Activated CD4-positive, alpha-beta T cell treated with anti-CD3 and anti-CD28 coated beads, Interleukin-2, amount 10 ng/mL, durations not matched to agents 24 days and 14 days (primary cell): ENCODE data around the gene LGALS8. TPM values are rescaled to one million over a fixed set of nuclear protein-coding genes. Genes with fewer than 3 reads are reported as not detected.

ENCODE experiments used
- DNase-seq: peaks from one replicate; pipeline ENCODE4 v3.0.0; 2022
- H3K27ac Mint-ChIP-seq: one replicate; pipeline ENCODE4 v1.8.0; 2022; ENCODE audit warnings: mild to moderate bottlenecking, mixed read lengths
- H3K27me3 Mint-ChIP-seq: one replicate; pipeline ENCODE4 v1.8.0; 2022; ENCODE audit warnings: mixed read lengths
- H3K36me3 Mint-ChIP-seq: one replicate; pipeline ENCODE4 v1.8.0; 2022; ENCODE audit warnings: low read depth, mild to moderate bottlenecking, mixed read lengths
- H3K4me1 Mint-ChIP-seq: one replicate; pipeline ENCODE4 v1.8.0; 2021; ENCODE audit warnings: mixed read lengths
- H3K4me3 Mint-ChIP-seq: one replicate; pipeline ENCODE4 v1.8.0; 2022; ENCODE audit warnings: mild to moderate bottlenecking, moderate library complexity, mixed read lengths
- H3K9me3 Mint-ChIP-seq: one replicate; pipeline ENCODE4 v1.8.0; 2021; ENCODE audit warnings: mixed read lengths
- intact Hi-C: fragments of 100-400 bp; cut with micrococcal nuclease; formaldehyde crosslinking; loops from one replicate; pipeline ENCODE4 v1.15.1; 2023
- total RNA-seq: library from RNA; stranded (reverse); gene quantifications from 2 replicates; pipeline ENCODE4 v1.2.3, GENCODE V29; 2022

The LGALS8 gene
- total RNA-seq, 1 donor from 2014 or later: 68.9 TPM

DNA sequence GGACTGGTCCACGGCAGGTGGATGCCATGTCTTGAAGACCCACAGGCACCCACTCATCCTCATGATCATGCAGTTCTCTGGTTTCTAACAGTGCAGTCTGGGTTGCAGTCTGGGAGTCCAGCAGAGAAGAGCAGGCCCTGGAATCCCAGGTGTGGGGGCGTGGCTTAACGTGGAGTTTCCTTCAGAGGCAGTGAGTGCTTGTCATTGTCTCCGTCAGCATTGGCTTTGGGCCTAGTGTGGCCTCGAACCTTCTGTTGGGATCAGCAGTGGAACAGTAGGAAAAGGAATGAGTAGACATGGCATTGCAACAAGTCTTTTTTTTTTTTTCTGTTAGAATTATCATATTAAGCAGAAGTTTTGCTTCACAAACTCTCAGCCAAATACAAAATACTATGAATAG lies 12.8 kb downstream of the LGALS8 start:
- DNase-seq: no peak
- H3K27me3 Mint-ChIP-seq: no peaks in the 10 kb centered on the region
- intact Hi-C loops: no loop called here
- no peak overlapping the region for H3K4me3 Mint-ChIP-seq
- peaks cover 64% of the 10 kb centered on the region for H3K36me3 Mint-ChIP-seq
- H3K27ac Mint-ChIP-seq: no peak overlapping the region
- H3K4me1 Mint-ChIP-seq: peaks cover 29% of the 10 kb centered on the region
- no peaks in the 10 kb centered on the region for H3K9me3 Mint-ChIP-seq

- no peak for DNase-seq
- no peak overlapping the region for H3K27ac Mint-ChIP-seq
- no peaks in the 10 kb centered on the region for H3K9me3 Mint-ChIP-seq
- peaks cover 80% of the 10 kb centered on the region for H3K36me3 Mint-ChIP-seq
- no peak overlapping the region for H3K4me3 Mint-ChIP-seq
- intact Hi-C loops: no loop called here
- peaks cover 24% of the 10 kb centered on the region for H3K4me1 Mint-ChIP-seq
- H3K27me3 Mint-ChIP-seq: no peaks in the 10 kb centered on the region
Observed at GRCh38 chr1:236540813-236541465, 17.2 kb downstream of the LGALS8 start.

DNA sequence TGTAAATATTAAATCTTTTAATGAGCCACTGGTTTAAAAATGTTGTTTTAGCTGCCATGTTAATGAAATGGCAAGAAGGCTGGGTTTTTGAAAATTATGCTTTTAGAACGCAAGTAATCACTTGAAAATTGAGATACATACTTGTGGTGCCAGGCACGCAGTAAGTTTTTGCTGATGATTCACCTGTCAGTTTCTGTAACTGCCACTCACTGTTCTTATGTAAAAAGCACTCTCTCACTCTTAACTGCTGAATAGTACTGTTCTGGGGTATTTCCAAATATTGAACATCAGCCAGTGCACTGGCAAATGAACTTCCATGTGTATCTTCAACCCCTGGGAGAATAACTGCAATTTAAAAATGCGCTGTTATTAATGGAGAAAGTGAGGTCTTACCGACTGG lies 17.9 kb downstream of the LGALS8 start:
- Mint-ChIP-seq H3K9me3 (no peaks in the 10 kb centered on the region), H3K4me1 (peaks cover 20% of the 10 kb centered on the region), H3K27me3 (no peaks in the 10 kb centered on the region), H3K27ac (no peak overlapping the region), H3K36me3 (peaks cover 78% of the 10 kb centered on the region), H3K4me3 (no peak overlapping the region)
- intact Hi-C loops: no loop called here
- DNase-seq: no peak

DNA sequence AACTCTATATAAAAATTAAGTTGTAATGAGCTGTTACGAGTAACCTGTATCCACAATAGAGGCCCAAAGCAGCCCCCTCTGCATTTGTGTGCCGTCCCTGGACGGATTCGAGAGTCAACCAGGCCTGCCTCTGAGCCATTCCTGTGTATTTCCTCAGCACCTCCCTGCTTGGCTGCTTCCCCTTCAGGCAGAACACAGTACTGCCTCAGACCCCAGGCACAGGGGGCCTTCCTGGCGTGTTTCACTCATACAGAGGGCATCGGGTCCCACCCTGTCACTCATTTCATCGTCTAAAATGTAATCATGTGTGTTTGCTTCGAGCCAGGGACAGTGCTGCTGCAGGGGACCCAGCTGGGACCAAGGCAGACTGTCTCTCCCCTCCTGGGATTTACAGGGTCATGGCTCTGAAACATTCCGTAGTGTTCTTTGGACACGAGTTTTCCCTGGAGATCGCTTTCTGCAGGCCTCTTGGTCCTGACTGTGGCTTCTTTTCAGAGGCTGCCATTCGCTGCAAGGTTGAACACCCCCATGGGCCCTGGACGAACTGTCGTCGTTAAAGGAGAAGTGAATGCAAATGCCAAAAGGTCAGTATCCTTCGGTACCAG lies 19.4 kb downstream of the LGALS8 start:
- Mint-ChIP-seq H3K36me3 (peaks cover 84% of the 10 kb centered on the region), H3K4me3 (no peak overlapping the region), H3K4me1 (peaks cover 20% of the 10 kb centered on the region), H3K27ac (no peak overlapping the region), H3K27me3 (no peaks in the 10 kb centered on the region), H3K9me3 (no peaks in the 10 kb centered on the region)
- intact Hi-C loops: no loop called here
- no peak for DNase-seq

- Mint-ChIP-seq H3K4me3 (peak overlapping the region; percentile 31), H3K4me1 (peaks cover 22% of the 10 kb centered on the region), H3K27ac (peak overlapping the region; percentile 88), H3K27me3 (no peaks in the 10 kb centered on the region), H3K9me3 (no peaks in the 10 kb centered on the region), H3K36me3 (peaks cover 82% of the 10 kb centered on the region)
- intact Hi-C loops: no loop called here
- no peak for DNase-seq
Observed at GRCh38 chr1:236545621-236546169, 21.9 kb downstream of the LGALS8 start.

- H3K36me3 Mint-ChIP-seq: peaks cover 83% of the 10 kb centered on the region
- no peaks in the 10 kb centered on the region for H3K9me3 Mint-ChIP-seq
- intact Hi-C loops: no loop called here
- H3K27ac Mint-ChIP-seq: no peak overlapping the region
- no peak overlapping the region for H3K4me3 Mint-ChIP-seq
- H3K4me1 Mint-ChIP-seq: peaks cover 23% of the 10 kb centered on the region
- H3K27me3 Mint-ChIP-seq: no peaks in the 10 kb centered on the region
- no peak for DNase-seq
Observed at GRCh38 chr1:236548452-236548851, 24.7 kb downstream of the LGALS8 start.

DNA sequence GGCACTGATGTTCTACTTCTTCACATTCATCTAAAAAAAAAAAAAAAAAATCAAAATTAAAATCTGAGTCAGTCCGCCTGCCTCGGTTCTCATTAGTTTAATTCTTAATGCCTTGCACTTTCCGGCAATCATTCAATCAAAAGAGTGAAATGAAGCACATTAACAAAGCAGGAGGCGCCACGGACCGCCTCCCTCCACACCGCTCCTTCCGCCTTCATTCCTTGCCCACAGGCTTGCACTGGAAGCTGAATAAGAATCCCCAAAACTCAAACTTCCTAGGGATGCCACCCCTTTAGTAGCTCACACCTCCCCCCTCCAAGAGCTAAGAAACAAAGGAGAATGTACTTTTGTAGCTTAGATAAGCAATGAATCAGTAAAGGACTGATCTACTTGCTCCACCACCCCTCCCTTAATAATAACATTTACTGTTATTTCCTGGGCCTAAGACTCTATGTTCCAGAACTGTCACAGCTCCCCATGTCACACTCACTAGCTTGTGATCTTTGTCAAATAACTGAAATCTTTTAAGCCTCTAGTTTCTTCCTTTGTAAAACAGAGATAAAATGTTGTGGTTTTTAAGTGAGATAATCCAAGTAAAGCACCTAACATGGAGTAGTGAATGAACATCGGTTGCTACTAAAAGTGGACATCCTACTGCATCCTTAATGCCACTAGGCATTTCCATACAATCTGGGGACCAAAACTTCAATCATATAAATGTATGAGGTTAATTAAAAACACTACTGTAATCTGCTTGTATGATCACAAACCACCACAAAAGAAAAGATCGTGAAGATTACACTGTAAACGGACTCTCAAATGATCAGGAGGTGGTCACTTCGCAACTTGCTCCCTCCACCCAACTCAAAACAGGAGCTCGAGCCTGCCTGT lies 27.4 kb downstream of the LGALS8 start:
- peaks cover 81% of the 10 kb centered on the region for H3K36me3 Mint-ChIP-seq
- H3K27ac Mint-ChIP-seq: no peak overlapping the region
- no peak for DNase-seq
- intact Hi-C loops: loop anchor here (5.0 kb wide), 1 partner anchor 36 kb away; no protein-coding TSS in a partner anchor
- peaks cover 7% of the 10 kb centered on the region for H3K4me1 Mint-ChIP-seq
- no peaks in the 10 kb centered on the region for H3K9me3 Mint-ChIP-seq
- H3K27me3 Mint-ChIP-seq: no peaks in the 10 kb centered on the region
- no peak overlapping the region for H3K4me3 Mint-ChIP-seq

DNA sequence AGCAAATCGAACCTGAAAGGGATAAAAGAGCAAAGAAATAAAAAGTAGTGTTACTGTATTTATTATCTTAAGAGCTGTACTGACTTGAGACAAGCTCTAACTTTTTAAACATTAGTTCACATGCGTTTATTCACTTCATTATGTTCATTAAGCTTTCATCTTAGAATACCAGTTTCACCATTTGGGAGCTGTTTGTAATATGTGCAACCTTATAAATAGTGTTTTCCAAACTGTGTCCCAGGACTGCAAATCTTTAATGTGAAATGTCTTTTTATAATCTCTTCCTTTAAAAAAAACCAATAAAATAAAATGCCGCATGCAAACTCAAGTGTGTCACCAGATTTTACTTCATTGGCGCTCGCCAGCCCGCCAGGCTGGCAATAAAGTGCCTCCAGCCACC lies 28.3 kb downstream of the LGALS8 start:
- Mint-ChIP-seq H3K27me3 (no peaks in the 10 kb centered on the region), H3K4me1 (peaks cover 4% of the 10 kb centered on the region), H3K4me3 (no peak overlapping the region), H3K9me3 (no peaks in the 10 kb centered on the region), H3K36me3 (peaks cover 81% of the 10 kb centered on the region), H3K27ac (no peak overlapping the region)
- intact Hi-C loops: loop anchor here (5.0 kb wide), 1 partner anchor 35 kb away; no protein-coding TSS in a partner anchor
- DNase-seq: no peak

DNA sequence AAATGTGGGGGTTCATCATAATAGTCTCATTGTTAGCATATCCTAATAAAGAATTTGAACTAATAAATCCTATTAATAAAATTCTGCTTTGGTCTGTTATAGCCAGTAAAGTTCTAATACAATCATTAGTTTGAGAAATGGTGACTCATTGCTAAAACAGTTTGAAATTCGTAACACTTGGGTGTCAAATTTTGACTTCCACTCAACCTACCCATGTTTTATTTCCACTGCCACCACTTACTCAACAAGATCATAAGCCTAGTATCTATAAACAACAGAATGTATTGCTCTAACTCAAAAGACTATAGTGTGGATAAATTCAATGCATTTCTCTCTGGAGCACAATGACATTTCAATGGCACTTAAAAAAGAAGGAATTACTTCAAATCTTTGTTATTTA lies 29.1 kb downstream of the LGALS8 start:
- DNase-seq: no peak
- Mint-ChIP-seq H3K4me3 (no peak overlapping the region), H3K9me3 (no peaks in the 10 kb centered on the region), H3K36me3 (peaks cover 78% of the 10 kb centered on the region), H3K27ac (no peak overlapping the region), H3K27me3 (no peaks in the 10 kb centered on the region), H3K4me1 (peaks cover 4% of the 10 kb centered on the region)
- intact Hi-C loops: loop anchor here (5.0 kb wide), 1 partner anchor 34 kb away; no protein-coding TSS in a partner anchor

DNA sequence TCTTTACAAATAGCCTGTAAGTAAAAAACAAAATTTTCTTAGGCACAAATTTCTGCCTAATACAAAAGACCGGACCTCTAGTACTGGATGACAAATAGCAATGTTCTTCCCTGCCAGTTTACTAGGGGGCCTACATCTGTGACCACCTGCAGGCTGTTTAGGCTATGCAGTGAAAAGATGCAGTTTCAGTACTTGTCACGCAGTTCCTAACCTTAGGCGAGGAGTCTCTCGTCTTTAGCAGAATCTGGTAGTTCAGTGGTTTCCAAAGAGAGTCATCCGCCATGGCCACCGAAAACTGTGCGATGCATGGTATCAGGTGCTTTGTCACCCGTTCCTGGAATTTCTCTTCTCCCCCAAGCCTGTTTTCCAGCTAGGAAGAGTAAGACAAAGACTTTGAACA lies 29.6 kb downstream of the LGALS8 start:
- intact Hi-C loops: loop anchor here (5.0 kb wide), 1 partner anchor 34 kb away; no protein-coding TSS in a partner anchor
- H3K4me1 Mint-ChIP-seq: peaks cover 4% of the 10 kb centered on the region
- H3K27ac Mint-ChIP-seq: no peak overlapping the region
- no peak for DNase-seq
- H3K9me3 Mint-ChIP-seq: no peaks in the 10 kb centered on the region
- H3K27me3 Mint-ChIP-seq: no peaks in the 10 kb centered on the region
- H3K36me3 Mint-ChIP-seq: peaks cover 78% of the 10 kb centered on the region
- no peak overlapping the region for H3K4me3 Mint-ChIP-seq

DNA sequence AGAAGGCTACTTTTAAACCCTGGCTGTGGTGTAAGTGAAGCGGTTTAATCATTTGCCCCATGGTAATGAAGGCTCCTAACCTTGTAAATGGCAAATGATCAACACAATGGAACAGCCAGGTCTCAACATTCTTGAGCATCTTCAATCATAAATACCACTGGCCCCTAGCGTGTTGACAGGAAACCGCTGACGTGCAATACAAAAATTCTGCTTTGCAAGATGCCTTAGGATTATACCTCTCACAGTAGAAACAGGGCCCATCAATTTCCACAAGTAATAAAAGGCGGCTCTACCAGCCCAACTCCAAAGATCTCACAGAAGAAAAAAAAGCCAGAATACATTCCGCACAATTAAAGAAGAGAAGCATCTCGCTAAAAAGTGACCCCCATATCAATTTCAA lies 32.8 kb downstream of the LGALS8 start:
- Mint-ChIP-seq H3K36me3 (peaks cover 70% of the 10 kb centered on the region), H3K9me3 (no peaks in the 10 kb centered on the region), H3K4me3 (no peak overlapping the region), H3K4me1 (no peaks in the 10 kb centered on the region), H3K27ac (no peak overlapping the region), H3K27me3 (no peaks in the 10 kb centered on the region)
- no peak for DNase-seq
- intact Hi-C loops: no loop called here

DNA sequence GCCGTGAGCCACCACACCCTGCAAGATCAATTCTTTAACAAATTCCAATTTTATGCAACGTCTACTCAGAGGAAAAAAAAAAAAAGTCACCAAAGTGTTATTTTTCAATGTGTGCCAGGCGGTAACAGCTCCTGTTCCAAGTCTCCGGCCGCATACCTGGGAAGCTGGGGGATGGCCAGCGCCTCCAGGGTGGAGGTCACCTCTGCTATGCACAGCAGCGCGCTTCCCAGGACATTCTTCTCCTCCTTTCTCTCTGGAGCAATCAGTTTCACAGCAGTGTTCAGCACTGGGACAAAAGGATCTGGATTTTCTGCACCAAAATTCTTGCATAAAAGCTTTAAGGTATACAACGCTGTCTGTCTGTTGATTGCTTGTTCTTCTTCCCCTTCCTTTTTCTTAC lies 34.3 kb downstream of the LGALS8 start:
- no peaks in the 10 kb centered on the region for H3K4me1 Mint-ChIP-seq

GRCh38 chr1:236558846-236559245 lies 35.1 kb downstream of the LGALS8 start:
- H3K27me3 Mint-ChIP-seq: no peaks in the 10 kb centered on the region

More for the DNA sequence above, 34.3 kb downstream of the LGALS8 start:
- no peaks in the 10 kb centered on the region for H3K9me3 Mint-ChIP-seq
- H3K27me3 Mint-ChIP-seq: no peaks in the 10 kb centered on the region
- no peak overlapping the region for H3K4me3 Mint-ChIP-seq
- H3K27ac Mint-ChIP-seq: no peak overlapping the region
- intact Hi-C loops: no loop called here
- no peak for DNase-seq
- peaks cover 70% of the 10 kb centered on the region for H3K36me3 Mint-ChIP-seq

More at GRCh38 chr1:236558846-236559245, 35.1 kb downstream of the LGALS8 start:
- Mint-ChIP-seq H3K36me3 (peaks cover 69% of the 10 kb centered on the region), H3K4me1 (no peaks in the 10 kb centered on the region), H3K4me3 (no peak overlapping the region), H3K27ac (no peak overlapping the region), H3K9me3 (no peaks in the 10 kb centered on the region)
- intact Hi-C loops: no loop called here
- no peak for DNase-seq
